Activated CD8-positive, alpha-beta memory T cell treated with anti-CD3 and anti-CD28 coated beads, Interleukin-2, amount 10 ng/mL, durations not matched to agents 7 days and 5 days (primary cell): ENCODE results near the gene CSNK1D. TPM values are rescaled to one million over a fixed set of nuclear protein-coding genes. Genes with fewer than 3 reads are reported as not detected.
"Not testable (repeated sequence)": the region's sequence is repeated elsewhere in the genome, so short reads cannot be mapped to it uniquely, and the experiment has no call there.

Experiments used
- ATAC-seq: fragments of 150-1000 bp; cut with Tn5 transposase; one replicate; pipeline ENCODE4 v1.10.0; 2021; ENCODE audit warnings: moderate library complexity
- CTCF ChIA-PET: fragments of 350-600 bp; sonication (Branson Sonifier 250); formaldehyde crosslinking; loops from one replicate; lab custom pipeline; 2021; ENCODE audit warnings: antibody characterized with exemption; lab: Charles Lee
- DNase-seq: peaks from one replicate; pipeline ENCODE4 v3.0.0-alpha.2; 2020
- H3K27ac Mint-ChIP-seq: one replicate; pipeline ENCODE4 v1.8.0; 2021; ENCODE audit warnings: mild to moderate bottlenecking, mixed read lengths
- H3K27me3 Mint-ChIP-seq: one replicate; pipeline ENCODE4 v1.8.0; 2021; ENCODE audit warnings: mixed read lengths
- H3K36me3 Mint-ChIP-seq: one replicate; pipeline ENCODE4 v1.8.0; 2021; ENCODE audit warnings: mild to moderate bottlenecking, mixed read lengths
- H3K4me1 Mint-ChIP-seq: one replicate; pipeline ENCODE4 v1.8.0; 2021; ENCODE audit warnings: mixed read lengths
- H3K4me3 Mint-ChIP-seq: one replicate; pipeline ENCODE4 v1.8.0; 2021; ENCODE audit warnings: mild to moderate bottlenecking, moderate library complexity, mixed read lengths
- H3K9me3 Mint-ChIP-seq: one replicate; pipeline ENCODE4 v1.8.0; 2022; ENCODE audit warnings: low read depth, mixed read lengths
- total RNA-seq, 2 experiments: library from RNA; stranded (reverse); gene quantifications; one replicate each; pipeline ENCODE4 v1.2.3, GENCODE V29; 2021

CSNK1D gene
- total RNA-seq, 2 experiments from 2014 or later = 120 to 139 TPM

DNA sequence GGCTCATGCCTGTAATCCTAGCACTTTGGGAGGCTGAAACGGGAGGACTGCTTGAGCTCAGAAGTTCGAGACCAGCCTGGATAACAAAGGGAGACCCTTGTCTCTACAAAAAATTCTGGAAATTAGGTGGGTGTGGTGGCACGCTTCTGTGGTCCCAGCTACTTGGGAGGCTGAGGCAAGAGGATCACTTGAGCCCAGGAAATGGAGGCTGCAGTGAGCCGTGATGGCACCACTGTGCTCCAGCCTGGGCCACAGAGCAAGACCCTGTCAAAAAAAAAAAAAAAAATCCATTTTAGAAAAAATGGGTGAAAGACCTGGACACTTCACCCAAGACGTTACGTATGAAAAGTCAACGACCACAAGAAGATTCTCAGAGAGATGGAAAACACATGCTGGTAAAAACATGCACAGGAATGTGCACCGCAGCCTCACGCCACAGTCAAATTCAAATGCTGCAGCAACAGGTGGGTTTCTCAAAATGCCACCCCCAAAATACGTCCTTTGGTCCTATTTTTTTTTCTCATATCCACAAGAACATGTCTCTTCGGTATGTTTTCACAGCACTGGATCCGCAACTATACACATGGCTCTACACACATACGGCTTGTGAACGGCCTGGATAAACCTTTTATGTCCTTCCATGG lies 17.1 kb downstream of the CSNK1D start:
- Mint-ChIP-seq H3K4me3 (no peak overlapping the region), H3K27ac (no peak overlapping the region), H3K27me3 (no peaks in the 10 kb centered on the region), H3K9me3 (peaks cover 3% of the 10 kb centered on the region), H3K4me1 (peaks cover 12% of the 10 kb centered on the region), H3K36me3 (peaks cover 79% of the 10 kb centered on the region)
- CTCF ChIA-PET = interaction anchor here (1.5 to 1.6 kb wide), 2 partner anchors 20 to 65 kb away, joined by 4 read pairs; no protein-coding TSS in a partner anchor
- DNase-seq (no peak), ATAC-seq (no peak)

DNA sequence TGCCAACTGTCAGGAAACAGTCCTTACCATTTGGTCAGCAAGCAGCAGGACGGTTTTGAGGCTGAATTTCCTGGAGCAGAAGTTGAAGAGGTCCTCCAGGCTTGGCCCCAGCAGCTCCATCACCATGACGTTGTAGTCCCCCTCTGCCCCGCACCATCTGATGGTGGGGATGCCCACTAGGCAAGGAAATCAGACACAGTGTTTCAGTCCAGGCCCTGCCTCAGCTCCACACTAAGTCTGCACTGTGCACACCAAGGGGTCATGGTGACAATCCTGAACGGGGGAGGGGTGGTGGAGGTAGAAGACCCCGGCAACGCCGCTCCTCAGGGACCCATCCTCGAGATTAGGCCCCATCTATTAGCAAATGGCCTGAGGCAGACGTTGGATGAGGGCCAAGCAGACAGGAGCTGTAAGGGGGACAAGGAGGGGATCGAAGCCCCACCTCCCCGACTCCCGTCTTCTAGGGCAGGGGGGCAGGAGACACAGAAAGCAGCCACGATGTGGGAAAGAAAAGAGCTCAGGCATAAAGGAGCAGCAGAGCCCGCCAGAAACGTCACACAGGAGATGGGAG lies 18.0 kb downstream of the CSNK1D start:
- Mint-ChIP-seq H3K4me1 (peaks cover 12% of the 10 kb centered on the region), H3K27ac (no peak overlapping the region), H3K9me3 (peaks cover under 1% of the 10 kb centered on the region), H3K4me3 (no peak overlapping the region), H3K36me3 (peaks cover 78% of the 10 kb centered on the region), H3K27me3 (no peaks in the 10 kb centered on the region)
- no peak for ATAC-seq
- no peak for DNase-seq
- CTCF ChIA-PET = interaction anchor here (1.6 kb wide), 1 partner anchor 19 kb away, joined by 4 read pairs; no protein-coding TSS in a partner anchor

DNA sequence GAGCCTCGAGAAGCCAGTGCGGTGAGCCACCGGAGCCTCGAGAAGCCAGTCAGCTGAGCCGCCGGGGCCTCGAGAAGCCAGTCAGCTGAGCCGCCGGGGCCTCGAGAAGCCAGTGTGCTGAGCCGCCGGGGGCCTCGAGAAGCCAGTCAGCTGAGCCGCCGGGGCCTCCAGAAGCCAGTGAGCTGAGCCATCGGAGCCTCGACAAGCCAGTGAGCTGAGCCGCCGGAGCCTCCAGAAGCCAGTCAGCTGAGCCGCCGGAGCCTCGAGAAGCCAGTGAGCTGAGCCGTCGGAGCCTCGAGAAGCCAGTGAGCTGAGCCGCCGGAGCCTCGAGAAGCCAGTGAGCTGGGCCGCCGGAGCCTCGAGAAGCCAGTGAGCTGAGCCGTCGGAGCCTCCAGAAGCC lies 18.8 kb downstream of the CSNK1D start:
- H3K36me3 Mint-ChIP-seq = peaks cover 72% of the 10 kb centered on the region
- ATAC-seq, H3K4me3 Mint-ChIP-seq, H3K27ac Mint-ChIP-seq, H3K27me3 Mint-ChIP-seq, H3K9me3 Mint-ChIP-seq, DNase-seq: not testable (repeated sequence)
- CTCF ChIA-PET = interaction anchor here (0.8 kb wide), 1 partner anchor 49 kb away, joined by 3 read pairs; no protein-coding TSS in a partner anchor
- peaks cover 12% of the 10 kb centered on the region for H3K4me1 Mint-ChIP-seq

DNA sequence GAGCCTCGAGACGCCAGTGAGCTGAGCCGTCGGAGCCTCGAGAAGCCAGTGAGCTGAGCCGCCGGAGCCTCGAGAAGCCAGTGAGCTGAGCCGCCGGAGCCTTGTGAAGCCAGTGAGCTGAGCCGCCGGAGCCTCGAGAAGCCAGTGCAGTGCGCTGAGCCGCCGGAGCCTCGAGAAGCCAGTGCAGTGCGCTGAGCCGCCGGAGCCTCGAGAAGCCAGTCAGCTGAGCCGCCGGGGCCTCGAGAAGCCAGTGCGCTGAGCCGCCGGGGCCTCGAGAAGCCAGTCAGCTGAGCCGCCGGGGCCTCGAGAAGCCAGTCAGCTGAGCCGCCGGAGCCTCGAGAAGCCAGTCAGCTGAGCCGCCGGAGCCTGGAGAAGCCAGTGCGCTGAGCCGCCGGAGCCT lies 19.4 kb downstream of the CSNK1D start:
- not testable (repeated sequence) for H3K4me1 Mint-ChIP-seq, H3K27ac Mint-ChIP-seq, ATAC-seq, H3K27me3 Mint-ChIP-seq, H3K4me3 Mint-ChIP-seq, DNase-seq, H3K9me3 Mint-ChIP-seq
- CTCF ChIA-PET = interaction anchor here (0.8 kb wide), 1 partner anchor 48 kb away, joined by 3 read pairs; no protein-coding TSS in a partner anchor
- H3K36me3 Mint-ChIP-seq = peaks cover 68% of the 10 kb centered on the region

DNA sequence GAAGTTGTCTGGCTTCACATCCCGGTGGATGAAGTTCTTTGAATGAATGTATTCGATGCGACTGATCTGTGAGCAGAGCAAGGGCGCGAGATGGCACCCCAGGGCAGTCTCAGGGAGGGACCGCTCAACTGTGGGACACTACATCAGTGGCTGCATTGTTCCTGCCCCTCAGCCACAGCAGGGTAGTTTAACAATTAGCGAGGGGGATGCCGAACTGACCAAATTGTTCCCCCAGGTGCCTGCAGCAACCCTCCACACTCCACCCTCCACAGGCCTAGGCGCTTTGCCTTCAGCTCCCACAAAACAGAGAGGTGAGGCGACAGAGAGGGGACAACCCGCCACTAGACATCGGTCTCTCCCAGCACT lies 20.3 kb downstream of the CSNK1D start:
- no peak overlapping the region for H3K27ac Mint-ChIP-seq
- peaks cover 7% of the 10 kb centered on the region for H3K4me1 Mint-ChIP-seq
- H3K9me3 Mint-ChIP-seq = no peaks in the 10 kb centered on the region
- CTCF ChIA-PET = no interaction called here
- no peaks in the 10 kb centered on the region for H3K27me3 Mint-ChIP-seq
- peaks cover 66% of the 10 kb centered on the region for H3K36me3 Mint-ChIP-seq
- DNase-seq = no peak
- no peak for ATAC-seq
- H3K4me3 Mint-ChIP-seq = no peak overlapping the region

DNA sequence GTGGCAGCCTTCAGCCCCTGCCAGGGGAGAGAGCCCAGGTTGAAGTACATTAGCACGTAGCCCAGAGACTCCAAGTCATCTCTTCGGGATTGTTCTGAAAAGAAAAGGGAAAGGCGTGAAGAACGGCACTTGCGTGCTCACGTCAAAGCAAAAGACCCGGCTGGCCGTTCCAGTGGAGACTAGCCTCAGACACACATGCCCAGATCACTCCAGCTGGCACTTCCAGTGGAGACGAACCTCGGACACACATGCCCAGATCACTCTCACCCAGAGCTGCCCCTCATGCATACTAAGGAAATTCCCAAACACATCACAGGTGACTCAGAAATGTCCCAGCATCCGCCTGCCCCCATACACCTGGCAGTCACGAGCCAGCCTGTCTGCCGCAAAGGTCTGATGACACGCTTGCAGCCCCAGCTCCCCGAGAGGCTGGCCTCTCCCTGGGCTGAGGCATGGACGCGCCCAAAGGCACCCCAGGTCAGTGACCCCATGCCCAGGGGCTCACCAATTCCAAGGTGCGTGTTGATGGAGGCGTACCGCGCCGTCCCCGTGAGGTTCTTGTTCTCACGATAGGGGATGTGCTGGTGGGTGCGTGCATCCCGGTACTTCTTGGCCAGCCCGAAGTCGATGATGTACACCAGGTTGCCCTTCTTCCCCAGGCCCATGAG lies 20.9 kb downstream of the CSNK1D start:
- peaks cover 10% of the 10 kb centered on the region for H3K4me1 Mint-ChIP-seq
- peaks cover 69% of the 10 kb centered on the region for H3K36me3 Mint-ChIP-seq
- DNase-seq (no peak), ATAC-seq (no peak)
- no peaks in the 10 kb centered on the region for H3K27me3 Mint-ChIP-seq
- H3K4me3 Mint-ChIP-seq = no peak overlapping the region
- H3K27ac Mint-ChIP-seq = no peak overlapping the region
- H3K9me3 Mint-ChIP-seq = no peaks in the 10 kb centered on the region
- CTCF ChIA-PET = interaction anchor here (1.1 kb wide), 1 partner anchor 68 kb away, joined by 4 read pairs; no protein-coding TSS in a partner anchor

DNA sequence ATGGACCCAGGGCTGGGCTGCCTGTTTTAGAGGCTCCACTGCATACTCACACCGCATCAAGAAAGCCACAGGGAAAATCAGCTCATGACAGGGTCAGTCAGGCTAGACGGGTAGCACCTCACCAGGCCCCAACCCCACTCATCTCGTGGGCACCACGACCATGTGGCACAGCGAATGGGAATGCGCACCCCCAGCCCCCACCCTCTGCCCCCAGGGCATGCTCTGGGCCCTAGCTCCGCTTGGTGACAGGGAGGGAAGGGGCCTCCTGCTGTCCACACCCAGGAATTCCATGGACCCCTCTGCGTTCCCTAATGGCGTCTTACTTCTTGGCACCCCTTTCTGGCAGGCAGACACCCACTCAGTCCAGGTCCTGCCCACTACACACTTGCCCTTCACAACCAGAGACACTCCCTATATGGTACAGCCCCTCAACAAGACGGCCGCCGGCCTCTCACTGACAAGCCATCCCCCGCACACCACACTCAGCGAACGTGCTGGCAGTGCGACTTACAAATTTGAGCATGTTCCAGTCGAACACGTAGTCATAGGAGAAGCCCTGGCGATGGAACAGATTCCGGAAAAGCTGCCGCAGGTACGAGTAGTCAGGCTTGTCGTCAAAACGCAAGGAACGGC lies 22.5 kb downstream of the CSNK1D start:
- H3K4me1 Mint-ChIP-seq = peaks cover 8% of the 10 kb centered on the region
- H3K9me3 Mint-ChIP-seq = no peaks in the 10 kb centered on the region
- H3K36me3 Mint-ChIP-seq = peaks cover 61% of the 10 kb centered on the region
- no peak for DNase-seq
- peak overlapping the region; percentile 14 for H3K27ac Mint-ChIP-seq
- no peak overlapping the region for H3K4me3 Mint-ChIP-seq
- no peak for ATAC-seq
- CTCF ChIA-PET = interaction anchor here (1.1 kb wide), 1 partner anchor 12 kb away, joined by 3 read pairs; no protein-coding TSS in a partner anchor
- no peaks in the 10 kb centered on the region for H3K27me3 Mint-ChIP-seq

DNA sequence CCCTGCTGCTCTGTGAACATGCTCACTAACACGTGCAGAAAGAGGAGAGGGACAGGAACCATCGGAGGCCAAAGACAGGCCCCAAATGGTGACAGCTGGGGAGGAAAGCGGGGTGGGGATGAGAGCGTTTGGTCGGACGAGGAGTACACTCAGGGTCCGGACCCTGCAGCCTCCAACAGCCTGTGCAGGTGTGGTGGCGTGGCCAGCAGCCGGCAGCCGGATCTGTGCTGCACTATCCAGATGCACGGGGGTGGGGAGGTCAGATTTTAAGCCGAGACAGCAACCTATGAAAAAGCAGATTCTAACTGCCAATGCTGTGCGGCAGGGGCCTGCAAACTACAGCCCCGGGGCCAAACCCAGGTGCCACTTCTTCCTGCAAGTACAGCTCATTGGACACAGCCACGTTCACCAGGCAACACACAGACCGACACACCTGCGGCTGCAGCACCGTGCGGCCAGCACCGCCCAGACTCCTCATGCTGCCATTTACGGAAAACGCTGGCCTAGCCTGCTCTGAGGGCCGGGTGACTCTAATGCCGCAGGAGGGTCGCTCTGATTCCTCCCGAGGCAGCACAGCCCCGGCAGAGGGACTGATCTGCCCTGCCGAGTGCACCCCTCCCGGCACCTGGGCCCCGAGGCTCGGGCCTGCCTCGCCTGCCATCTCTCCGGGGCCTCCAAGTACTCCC lies 23.5 kb downstream of the CSNK1D start:
- H3K4me3 Mint-ChIP-seq = no peak overlapping the region
- no peaks in the 10 kb centered on the region for H3K9me3 Mint-ChIP-seq
- peaks cover 8% of the 10 kb centered on the region for H3K4me1 Mint-ChIP-seq
- CTCF ChIA-PET = interaction anchor here (1.1 kb wide), 1 partner anchor 11 kb away, joined by 3 read pairs; no protein-coding TSS in a partner anchor
- no peak overlapping the region for H3K27ac Mint-ChIP-seq
- ATAC-seq = no peak
- H3K36me3 Mint-ChIP-seq = peaks cover 56% of the 10 kb centered on the region
- no peak for DNase-seq
- no peaks in the 10 kb centered on the region for H3K27me3 Mint-ChIP-seq

DNA sequence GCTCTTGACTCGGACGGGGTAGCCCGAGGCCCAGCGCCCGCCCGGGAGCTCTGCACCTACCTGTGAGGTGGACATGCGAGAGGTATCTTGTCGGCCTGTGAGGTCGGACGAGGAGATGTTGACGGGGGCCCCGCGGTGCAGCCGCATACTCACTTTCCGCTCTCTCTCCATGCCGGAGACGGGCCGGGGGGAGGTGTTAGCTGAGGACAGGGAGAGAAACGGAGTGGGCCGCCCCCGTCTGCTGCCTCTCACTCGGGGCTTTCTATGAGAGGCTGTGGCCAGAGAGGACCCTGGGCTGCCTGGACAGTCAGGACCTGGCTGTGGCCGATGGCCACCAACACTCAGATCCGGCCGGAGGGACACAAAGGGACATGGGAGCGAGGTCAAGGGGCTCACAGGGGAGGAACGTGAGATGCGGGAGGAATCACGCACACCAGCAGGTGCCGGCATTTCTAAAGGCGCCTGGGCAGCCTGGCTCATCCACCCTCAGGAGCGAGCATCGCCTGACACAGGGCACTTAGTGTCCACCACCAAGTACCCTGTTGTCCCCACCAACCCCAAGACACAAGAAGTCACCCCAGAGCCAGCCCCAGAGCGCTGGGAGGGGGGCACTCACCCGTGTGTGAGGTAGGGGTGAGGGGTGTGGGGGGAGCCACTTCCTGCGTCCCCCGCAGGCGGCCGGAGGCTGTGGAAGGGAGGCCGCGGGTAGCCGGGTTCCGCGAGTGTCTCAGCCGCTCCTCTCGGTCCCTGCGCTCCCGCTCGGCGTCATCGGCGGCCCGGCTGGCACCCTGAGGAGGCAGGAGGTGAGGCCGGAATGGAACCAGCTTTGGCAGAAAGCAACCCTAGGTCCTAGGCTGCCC lies 24.5 kb downstream of the CSNK1D start:
- Mint-ChIP-seq H3K4me3 (no peak overlapping the region), H3K36me3 (peaks cover 64% of the 10 kb centered on the region), H3K27ac (no peak overlapping the region), H3K9me3 (no peaks in the 10 kb centered on the region), H3K4me1 (peaks cover 8% of the 10 kb centered on the region), H3K27me3 (no peaks in the 10 kb centered on the region)
- CTCF ChIA-PET = no interaction called here
- DNase-seq (no peak), ATAC-seq (no peak)

DNA sequence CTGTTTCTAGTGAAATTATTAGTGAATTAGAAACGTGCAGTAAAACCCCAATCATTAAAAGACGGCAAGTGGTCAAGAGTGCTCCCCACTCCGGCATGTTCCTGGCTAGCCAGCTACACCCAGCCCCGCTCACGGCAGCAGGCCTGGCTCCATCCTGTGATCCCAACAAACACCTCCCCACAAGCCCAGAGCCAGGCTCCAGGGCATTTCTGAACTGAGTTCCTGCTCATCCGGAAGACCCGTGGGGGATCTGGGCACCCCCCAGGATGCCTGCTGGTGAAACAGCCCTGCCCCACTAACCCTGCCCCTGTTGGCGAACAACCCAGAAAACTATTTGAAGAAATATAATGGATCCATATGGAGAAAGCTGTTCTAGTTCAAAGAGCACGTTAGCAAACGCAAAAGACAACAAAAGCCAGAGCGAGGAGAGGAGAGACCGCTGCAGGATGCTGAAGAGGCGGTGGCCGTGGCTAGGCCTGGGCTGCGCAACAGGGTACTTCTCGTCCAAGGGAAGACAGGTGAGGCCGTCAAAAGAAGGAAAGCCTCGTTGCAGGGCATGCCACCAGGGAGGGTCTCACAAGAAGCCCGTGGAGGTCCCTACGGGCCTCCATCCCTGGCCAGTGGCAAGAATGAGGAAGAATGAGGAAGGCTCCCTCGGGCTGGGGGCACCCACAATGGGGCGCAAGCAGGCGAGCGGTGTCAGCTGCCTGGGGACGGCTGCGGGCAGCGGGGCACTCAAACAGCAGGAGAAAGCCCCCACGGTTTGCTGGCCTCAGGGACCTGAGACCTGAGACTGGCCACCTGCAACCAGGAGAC lies 25.4 kb downstream of the CSNK1D start:
- no peak overlapping the region for H3K4me3 Mint-ChIP-seq
- no peak overlapping the region for H3K27ac Mint-ChIP-seq
- ATAC-seq (no peak), DNase-seq (no peak)
- H3K27me3 Mint-ChIP-seq = no peaks in the 10 kb centered on the region
- peaks cover 65% of the 10 kb centered on the region for H3K36me3 Mint-ChIP-seq
- H3K4me1 Mint-ChIP-seq = peaks cover 8% of the 10 kb centered on the region
- H3K9me3 Mint-ChIP-seq = no peaks in the 10 kb centered on the region
- CTCF ChIA-PET = interaction anchor here (3.0 kb wide), 1 partner anchor 12 kb away, joined by 10 read pairs; no protein-coding TSS in a partner anchor

DNA sequence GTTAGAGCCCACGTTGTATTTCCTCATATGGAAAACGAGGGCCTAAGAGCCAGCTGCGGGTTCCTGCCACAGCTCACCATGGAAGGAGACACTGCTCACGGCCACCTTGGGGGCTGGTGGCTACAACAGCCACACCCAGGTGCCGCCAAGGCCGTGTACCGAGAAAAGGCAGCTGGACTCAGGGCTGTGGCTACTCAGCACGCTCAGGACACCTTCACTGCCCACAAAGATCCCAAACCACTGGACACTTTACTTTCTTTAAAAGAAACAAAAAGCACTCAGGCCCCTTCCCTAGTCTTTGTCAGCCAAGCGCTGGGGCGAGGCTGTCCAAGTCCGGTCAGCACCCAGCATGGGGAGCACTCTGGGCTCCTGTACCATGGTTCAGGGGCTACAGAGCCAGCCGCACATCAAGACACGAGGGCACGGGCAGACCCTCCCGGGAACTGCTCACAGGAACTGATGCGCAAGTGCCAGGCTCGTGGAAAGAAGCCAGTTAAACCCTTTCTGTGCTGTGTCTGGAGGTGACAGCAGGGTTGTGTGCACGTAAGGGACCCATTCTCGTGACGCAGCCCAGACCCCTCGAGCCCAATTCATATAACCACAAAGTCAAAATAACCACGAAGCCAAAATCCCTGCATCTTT lies 26.2 kb downstream of the CSNK1D start:
- CTCF ChIA-PET = interaction anchor here (3.0 kb wide), 1 partner anchor 11 kb away, joined by 10 read pairs; no protein-coding TSS in a partner anchor
- DNase-seq (no peak), ATAC-seq (no peak)
- H3K36me3 Mint-ChIP-seq = peaks cover 61% of the 10 kb centered on the region
- no peak overlapping the region for H3K4me3 Mint-ChIP-seq
- H3K27me3 Mint-ChIP-seq = no peaks in the 10 kb centered on the region
- peaks cover 9% of the 10 kb centered on the region for H3K4me1 Mint-ChIP-seq
- H3K9me3 Mint-ChIP-seq = no peaks in the 10 kb centered on the region
- peak overlapping the region; percentile 22 for H3K27ac Mint-ChIP-seq
